OCI-M2 (cell line): ENCODE results near the gene PUM1.
"Not testable (repeated sequence)": the region's sequence is repeated elsewhere in the genome, so short reads cannot be mapped to it uniquely, and the experiment has no call there.

Experiments
- DNase-seq: peaks from one replicate; lab custom pipeline; 2025; ENCODE audit not compliant: unreplicated experiment; lab: John Stamatoyannopoulos, UW

Gene PUM1

DNA sequence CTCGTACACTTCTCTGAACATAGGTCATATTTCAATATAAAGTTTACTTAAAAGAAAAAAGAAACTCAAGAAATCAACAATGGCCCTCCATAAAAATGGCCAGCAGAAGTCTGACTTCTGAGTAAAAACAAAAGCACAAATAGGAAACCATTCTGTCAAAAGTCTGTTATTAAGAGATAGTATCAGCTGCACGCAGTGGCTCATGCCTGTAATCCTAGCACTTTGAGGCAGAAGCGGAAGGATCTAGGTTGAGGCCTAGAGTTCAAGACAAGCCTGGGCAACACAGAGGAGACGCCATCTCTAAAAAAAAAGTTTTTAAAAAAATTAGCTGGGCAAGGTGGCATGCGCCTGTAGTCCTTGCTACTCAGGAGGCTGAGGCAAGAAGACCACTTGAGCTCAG, 67.3 kb downstream of the PUM1 start:
- no peak for DNase-seq

DNA sequence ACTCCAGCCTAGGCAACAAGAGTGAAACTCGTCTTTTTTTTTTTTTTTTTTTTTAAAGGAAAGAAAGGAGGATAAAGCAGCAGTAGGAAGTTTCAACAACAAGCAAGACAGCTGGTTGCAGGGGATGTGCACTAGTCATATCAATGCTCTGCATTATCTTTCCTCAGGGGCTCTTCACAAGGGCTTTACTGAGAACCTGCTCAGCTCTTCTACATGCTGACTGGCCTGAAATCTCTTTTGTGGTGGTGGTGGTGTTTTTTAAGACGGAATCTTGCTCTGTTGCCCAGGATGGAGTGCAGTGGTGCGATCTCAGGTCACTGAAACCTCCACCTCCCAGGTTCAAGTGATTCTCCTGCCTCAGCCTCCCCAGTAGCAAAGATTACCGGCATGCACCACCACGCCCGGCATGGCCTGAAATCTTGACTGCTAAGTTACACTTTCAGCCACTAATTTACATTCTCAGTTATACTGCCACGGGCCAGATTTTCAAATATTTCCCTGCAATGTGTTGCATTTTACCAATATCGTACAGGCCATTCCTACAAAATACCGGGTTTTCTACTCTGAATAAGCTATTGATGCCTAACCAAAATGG, 68.0 kb downstream of the PUM1 start:
- DNase-seq, result no peak

DNA sequence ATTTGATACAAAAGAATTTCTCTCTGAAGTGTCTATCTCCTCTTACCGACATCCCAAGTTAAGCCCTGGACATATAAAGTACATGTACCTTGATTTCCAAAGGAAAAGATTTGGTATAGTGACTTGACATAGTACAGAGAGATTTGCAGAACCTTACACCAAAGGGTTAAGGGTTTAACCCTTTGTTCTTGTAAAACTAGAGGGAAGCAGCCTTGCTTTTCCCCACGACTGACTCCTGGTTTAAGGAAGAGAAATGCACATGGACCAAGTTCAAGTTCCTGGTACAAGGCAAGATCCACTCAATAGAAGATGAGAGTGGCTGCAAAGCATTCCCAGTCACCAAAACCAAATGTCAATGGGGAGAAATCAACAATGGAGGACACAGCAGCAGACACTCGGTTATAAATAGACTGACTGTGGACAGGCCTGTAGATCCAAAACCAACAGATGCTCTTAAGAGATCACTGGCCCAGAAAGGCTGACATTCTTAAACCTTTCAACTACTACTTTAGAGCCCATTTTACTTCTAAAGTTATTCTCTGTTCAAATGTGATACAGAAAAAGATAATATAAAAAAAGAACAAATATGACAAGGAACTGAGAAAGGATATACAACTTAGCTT, 69.4 kb downstream of the PUM1 start:
- no peak for DNase-seq

DNA sequence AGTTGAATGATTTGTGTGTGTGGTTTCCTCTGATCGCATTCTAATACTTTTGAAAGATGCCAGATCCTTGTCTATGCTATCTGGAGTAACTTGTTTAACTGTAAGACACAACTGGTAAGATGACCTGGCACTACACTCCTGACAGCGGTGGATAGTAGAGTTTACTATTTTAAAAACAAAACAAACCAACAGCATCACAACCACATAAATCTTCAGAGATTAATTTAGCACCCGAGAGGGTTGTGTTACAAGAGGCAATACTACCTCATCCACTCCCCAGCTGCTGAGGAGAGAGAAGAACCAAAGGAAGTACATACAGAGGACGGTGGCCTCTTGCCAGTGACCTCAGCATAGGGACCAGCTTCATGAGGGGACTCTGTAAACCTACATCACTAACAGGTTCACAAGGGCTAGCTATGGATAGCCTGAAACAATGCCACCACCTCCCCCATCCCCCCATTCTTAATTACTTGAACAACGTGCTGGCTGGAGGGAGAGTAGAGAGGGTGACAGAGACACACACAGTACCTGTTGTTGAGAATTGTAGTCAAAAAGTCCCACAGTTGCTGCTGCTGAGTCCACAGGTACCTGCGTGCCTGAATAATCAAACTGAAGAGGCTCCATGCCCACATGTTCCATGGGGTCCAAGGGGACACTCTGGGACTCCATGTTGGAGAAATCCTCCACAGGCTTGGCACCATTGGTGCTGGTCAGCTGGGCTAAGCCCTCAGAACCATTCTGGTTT, 73.5 kb downstream of the PUM1 start:
- no peak for DNase-seq

DNA sequence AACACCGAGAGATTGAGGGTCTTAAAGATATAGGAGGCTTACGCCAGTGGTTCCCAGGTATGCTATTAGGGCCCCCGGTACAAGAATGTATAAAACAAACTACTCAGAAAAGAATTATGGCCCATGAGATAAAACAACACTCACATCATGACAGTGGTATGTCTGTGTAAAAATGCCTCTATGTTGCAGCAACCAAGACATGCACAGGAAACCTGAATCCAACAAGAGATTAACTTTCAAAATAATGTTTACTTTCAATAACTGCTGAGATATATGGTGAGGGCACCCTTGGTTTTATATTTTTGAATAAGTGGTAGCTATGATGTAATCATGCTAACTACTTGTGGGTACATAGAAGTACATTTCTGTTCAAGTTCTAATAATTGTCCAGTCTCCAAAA, 74.9 kb downstream of the PUM1 start:
- DNase-seq, result no peak

DNA sequence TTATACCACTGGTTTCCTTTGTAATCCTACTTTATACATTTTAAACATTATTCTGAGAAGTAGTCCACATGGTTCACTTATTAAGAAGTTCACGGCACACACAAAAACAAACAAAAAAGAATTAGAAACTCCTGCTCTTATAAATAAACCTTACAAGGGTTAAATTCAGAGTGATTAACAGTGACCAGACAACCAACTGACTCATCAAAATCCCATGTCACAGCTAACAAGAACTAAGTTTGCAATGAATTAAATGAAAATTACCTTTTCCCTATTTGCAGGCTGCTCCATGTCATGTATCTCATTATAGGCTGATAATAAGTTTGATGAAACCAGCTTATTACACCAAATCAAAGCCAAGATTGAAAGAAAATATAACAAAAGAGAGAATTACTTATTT, 77.5 kb downstream of the PUM1 start:
- DNase-seq, result no peak

DNA sequence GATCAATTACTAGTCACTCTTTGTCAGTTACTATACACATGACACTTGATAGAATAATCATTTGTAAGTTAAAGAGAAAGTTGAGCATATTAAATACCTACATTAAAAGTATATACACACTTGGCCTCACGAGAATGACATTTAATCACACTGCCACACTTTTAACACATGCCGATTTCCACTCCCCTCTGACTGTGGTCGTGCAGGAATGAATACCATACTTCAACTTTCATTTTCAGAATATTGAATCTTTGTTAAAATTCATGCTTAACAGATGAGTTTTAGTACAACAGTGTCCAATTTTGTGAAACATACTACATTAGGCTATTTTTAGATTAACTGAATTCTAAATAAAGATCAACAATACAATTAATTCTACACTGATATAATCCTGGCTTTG, 78.8 kb downstream of the PUM1 start:
- no peak for DNase-seq

DNA sequence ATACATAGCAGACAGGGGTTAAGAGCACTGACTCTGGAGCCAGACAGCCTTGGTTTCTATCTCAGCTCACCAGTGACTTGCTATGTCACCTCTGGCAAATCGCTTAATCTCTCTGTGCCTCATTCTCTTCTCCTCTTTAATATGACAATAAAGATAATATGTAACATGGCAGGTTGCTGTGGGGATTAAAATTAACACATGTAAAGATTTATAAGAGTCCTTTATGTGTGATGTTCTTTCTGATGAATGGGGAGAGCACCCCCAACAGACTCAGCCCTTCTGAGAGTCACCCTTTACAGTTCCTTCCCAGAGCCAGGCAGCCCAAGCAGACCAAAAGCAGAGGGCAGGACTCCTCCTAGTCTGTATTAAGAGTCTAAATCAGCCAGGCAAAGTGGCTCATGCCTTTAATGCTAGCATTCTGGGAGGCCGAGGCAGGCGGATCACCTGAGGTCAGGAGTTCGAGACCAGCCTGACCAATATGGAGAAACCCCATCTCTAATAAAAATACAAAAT, 80.5 kb downstream of the PUM1 start:
- DNase-seq, result no peak

DNA sequence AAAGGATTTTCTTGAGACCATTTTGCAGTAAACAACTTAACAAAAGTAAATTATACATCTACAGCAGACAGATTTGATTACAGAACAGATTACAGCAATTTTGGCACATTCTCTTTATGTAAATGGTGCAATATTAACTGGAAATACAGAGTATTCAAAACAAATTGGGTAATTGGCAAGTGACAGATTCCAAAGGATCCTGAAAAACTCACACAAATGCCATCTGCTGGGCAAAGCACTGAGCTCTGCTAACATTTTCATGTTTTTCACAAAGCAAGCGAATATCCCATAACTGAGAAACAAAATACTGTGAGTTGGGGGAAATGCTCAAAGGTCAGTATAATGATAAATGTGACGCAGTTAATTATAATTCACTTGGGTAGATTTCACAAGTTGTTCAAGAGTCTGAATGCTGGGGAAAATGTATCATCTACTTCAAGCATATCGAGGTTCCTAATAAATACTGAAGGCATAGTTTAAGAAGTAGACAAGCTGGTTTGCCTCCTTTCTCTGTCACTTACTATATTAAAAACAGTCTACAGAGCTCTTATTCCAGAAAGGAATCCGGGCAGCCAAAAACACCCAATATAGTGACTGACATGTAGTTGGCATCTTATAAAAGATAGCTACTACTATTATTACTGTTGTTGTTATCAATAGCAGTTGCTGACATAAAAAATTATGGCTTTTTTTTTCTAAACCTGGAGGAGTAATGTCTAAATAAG, 81.2 kb downstream of the PUM1 start:
- DNase-seq, result no peak

DNA sequence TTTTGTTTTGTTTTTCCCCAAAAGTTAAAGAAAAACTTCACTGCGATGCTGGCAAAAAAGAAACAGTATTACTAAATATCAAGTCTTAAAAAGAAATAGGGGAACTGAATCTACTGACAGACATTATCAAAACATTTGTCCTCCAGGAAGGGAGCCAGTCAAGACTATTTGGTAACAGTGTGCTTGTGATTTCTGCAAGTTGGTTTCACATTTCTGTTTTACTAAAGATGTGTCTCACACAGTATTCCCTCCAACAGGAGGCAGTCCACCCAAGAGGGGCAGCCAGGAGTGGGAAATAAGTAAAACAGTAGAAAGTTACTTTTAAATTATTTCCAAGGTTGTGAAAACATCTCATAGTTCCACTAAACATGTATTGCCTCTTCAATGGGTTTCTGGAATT, 82.6 kb downstream of the PUM1 start:
- no peak for DNase-seq

DNA sequence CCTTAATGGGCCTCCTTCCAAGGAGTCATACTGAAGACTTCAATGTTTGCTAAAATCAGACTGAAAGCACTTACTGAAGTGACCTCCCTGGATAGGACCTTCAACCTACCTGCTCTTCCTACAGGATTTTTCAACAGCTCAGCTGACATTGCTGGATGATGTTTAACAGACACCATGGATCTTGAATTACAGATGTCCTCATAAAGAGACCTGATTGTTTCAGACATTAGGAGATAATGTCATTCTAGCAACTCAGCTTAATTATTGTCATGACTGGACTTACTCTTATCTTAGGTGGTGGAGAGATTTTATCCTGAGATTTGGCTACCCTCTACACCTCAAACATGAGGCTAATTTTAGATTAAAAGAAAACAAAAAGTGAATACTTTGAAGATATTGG, 83.1 kb downstream of the PUM1 start:
- DNase-seq, result no peak

DNA sequence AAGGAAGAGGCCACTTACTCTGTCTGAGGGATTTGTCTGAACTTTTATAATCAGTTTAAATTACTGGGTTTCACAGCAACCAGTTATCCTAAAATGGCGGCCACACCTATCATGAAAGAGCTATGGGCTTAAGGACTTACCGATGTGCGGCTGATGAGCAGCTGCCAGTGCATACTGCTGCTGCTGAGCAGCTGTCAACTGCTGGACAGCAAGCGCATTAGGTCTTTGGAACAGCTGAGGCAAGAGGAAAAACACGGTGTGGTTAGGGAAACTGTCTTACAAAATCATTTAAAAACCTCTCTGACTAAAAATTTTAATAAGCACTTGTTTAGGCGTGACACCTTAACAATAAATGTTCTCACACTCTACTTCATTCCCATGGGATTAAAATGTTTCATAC, 84.3 kb downstream of the PUM1 start:
- DNase-seq, result no peak

DNA sequence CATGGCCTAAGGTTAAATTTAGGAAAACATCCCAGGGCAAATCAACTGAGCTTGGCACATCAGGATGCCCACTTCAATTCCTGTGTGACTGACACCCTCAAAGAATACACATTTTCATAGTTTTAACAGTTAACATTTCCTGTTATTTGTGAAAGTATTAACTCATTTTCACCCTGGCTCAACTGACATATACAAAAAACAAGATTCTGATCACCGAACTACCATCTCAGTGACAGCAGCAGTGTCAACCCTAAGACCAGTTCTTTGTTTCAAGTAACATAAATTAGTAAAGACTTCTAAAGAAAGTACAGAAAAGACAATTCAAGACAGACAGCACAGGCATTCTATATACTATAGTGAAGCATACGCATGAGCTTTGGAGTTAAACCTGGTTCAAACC, 88.0 kb downstream of the PUM1 start:
- no peak for DNase-seq

DNA sequence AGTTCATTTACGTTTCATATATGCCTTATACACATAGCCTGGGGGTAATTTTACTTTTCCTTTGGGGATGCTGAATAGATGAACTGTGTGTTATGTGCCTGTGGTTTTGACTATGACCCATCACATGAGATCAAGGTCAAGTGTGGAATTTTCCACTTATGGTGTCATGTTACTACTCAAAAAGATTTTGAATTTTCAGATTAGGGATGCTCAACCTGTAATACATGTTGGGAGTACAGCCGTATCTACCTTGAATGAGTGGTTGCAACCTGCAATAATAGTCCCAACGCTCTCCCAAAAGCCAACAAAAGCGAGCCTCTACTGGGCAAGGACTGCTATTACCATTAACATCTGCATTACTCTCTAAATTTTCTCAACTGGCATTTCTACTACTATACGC, 88.4 kb downstream of the PUM1 start:
- DNase-seq, result no peak

DNA sequence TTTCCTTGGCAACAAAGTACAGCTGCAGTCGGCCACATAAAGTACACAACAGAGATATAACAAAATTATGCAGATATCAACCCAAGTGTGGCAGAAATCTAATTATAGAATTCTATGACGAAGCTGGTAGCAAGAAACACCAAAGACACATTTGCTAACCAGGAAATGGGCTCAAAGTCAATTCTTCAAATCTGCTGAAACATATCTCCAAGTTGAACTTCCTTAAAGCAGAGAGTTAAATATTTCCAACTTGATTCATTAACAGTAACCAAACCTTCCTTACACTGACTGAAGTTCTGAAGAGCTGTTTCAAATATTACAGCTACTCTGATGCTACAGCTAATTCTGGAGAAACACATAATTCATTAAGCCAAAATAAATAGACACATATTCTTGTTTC, 89.4 kb downstream of the PUM1 start:
- no peak for DNase-seq

DNA sequence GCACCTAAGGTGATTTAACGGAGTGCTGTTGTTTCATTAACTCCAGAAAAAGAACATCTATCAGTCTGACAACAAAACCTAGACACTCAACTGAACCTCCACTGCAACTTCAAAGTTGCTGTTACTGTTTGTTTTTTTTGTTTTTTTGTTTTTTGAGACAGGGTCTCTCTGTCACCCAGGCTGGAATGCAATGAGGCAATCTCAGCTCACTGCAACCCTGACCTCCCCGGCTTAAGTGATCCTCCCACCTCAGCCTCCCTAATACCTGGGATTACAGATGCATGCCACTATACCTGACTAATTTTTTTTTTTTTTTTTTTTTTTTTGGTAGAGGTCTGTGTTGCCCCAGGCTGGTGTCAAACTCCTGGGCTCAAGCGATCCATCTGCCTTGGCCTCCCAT, 90.3 kb downstream of the PUM1 start:
- DNase-seq, result no peak

DNA sequence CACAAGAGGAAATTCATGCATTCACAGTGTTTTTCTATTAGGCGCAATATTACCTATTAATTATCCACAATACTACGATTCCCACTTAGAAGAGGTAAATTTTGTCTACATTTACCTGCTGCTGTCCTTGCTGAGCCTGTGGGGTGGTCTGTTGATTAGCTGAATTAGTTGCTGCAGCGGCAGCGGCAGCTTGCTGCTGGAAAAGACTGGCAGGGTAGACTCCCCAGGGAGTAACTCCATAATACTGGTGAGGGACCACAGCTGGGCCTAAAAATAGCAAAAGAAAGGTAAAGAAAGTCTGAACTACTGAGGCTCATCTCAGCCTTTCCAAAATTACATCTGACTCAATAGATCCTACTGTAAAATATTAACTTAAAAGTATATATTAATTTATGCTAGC, 91.0 kb downstream of the PUM1 start:
- DNase-seq, result no peak

DNA sequence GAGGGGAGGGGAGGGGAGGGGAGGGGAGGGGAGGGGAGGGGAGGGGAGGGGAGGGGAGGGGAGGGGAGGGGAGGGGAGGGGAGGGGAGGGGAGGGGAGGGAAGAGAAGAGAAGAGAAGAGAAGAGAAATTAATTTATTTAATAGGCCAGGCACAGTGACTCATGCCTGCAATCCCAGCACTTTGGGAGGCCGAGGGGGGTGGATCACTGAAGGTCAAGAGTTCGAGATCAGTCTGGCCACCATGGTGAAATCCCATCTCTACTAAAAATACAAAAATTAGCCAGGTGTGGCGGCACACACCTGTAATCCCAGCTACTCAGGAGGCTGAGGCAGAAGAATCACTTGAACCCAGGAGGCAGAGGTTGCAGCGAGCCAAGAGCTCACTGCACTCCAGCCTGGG, 93.2 kb downstream of the PUM1 start:
- not testable (repeated sequence) for DNase-seq

DNA sequence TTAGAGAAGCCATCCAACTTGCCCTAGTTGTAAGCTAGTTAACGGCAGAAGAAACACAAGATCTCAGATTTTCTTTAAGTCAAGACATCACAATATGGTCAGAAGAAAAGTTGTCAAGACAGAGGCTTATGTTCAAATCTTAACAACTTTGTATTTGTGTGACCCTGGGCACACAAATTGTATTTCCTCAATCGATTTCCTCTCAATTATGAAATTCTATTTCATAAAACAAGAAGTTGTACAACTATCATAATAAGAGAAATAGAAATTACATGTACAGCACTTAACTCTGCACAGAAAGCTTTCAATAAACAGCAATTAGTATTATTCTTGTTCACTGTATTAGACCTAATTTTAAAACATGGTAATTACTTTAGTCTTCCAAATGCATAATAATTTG, 94.0 kb downstream of the PUM1 start:
- no peak for DNase-seq

DNA sequence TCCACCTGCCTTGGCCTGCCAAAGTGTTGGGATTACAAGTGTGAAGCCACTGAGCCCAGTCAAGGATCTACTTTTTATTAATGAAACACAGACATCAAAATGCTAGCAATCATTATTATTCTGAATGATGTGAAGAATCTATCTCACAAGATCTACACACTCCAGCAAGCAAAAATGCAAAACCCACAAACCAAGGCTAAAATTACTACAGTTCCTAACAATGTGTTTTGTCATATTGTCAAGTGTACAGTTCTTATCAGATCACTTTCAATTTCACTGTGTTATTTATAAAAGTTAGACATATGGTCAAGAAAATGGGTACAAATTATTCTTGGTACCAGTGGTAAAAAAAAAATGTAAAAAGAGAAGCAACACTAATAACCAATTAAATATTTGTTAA, 95.6 kb downstream of the PUM1 start:
- no peak for DNase-seq

DNA sequence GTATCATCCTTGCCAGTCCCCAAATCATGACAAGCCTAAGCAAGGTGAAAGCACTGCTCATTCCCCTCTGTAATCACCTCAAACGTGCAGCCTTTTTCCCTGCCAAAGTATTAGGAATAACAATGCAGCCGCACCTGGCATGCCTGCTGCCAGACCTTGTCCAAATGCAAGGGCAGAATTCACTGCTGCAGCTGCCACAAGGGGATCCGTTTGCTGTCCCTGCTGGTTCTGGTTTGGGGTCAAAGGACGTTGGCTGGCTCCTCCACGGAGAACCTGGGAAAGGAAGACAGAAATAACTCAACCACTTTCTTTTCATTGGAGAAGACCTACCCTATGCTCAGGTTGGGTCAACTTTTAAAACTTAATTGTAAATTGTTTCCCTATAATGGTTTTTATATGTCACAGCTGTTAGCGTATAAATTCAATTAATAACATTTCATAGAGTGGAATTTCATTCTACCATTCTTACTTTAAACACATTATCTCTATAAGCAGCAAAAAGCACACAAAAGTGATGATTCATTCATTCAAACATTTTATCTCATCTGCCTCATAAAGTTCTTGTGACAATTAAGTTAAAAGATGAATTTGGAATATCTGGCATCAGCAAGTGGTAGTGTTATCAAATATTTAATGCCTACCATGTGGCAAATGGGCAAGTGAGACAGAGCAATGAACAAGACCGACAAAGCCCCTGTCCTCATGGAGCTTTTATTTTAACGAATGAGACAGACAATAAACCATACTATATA, 97.1 kb downstream of the PUM1 start:
- no peak for DNase-seq
